Fibroblast of lung (primary cell): Measurements from ENCODE around the gene TMEM72. TPM values are rescaled to one million over a fixed set of nuclear protein-coding genes. Genes with fewer than 3 reads are reported as not detected.

ENCODE experiments used
- DNase-seq, 2 donors: peaks; one replicate each; pipeline versions ENCODE4 v3.0.0 to v3.0.0-alpha.2; 2010; ENCODE audit warnings: low read depth in 2 of 2
- H2AFZ ChIP-seq: 2 replicates; pipeline ENCODE4 v1.5.1; 2012; ENCODE audit warnings: low read length, control low read depth, inconsistent platforms
- H3K27ac ChIP-seq: 2 replicates; pipeline ENCODE4 v1.5.1; 2011; ENCODE audit warnings: low read length, control low read depth; ENCODE audit not compliant: insufficient read depth
- H3K27me3 ChIP-seq: 2 replicates; pipeline ENCODE4 v1.5.1; 2011; ENCODE audit warnings: mild to moderate bottlenecking, low read length; ENCODE audit not compliant: control insufficient read depth, insufficient read depth
- H3K36me3 ChIP-seq: 2 replicates; pipeline ENCODE4 v1.5.1; 2011; ENCODE audit warnings: low read length; ENCODE audit not compliant: control insufficient read depth, insufficient read depth
- H3K4me1 ChIP-seq: 2 replicates; pipeline ENCODE4 v1.5.1; 2011; ENCODE audit warnings: low read length; ENCODE audit not compliant: control insufficient read depth, insufficient read depth; ENCODE audit errors: extremely low read depth
- H3K4me2 ChIP-seq: 2 replicates; pipeline ENCODE4 v1.5.1; 2011; ENCODE audit warnings: low read length, control low read depth; ENCODE audit not compliant: insufficient read depth; ENCODE audit errors: extremely low read depth
- H3K4me3 ChIP-seq, 4 experiments: fragments of 200-600 bp in 1 of 4; sonication (generic) in 1 of 4; replicated peaks in 1 of 4; 2 replicates each; pipeline ENCODE4 v1.5.1; 2011 to 2016; ENCODE audit warnings: low read length in 4 of 4, low read depth in 3 of 4, mild to moderate bottlenecking in 3 of 4, control low read depth in 2 of 4, inconsistent platforms in 1 of 4, mixed read lengths in 1 of 4; ENCODE audit not compliant: insufficient read depth in 1 of 4; ENCODE audit errors: control extremely low read depth in 1 of 4
- H3K79me2 ChIP-seq: 2 replicates; pipeline ENCODE4 v1.5.1; 2012; ENCODE audit warnings: mild to moderate bottlenecking, low read length, inconsistent platforms; ENCODE audit not compliant: control insufficient read depth, insufficient read depth
- H3K9ac ChIP-seq: 2 replicates; pipeline ENCODE4 v1.5.1; 2011; ENCODE audit warnings: mild to moderate bottlenecking, low read length, control low read depth; ENCODE audit not compliant: insufficient read depth
- H3K9me3 ChIP-seq: 2 replicates; pipeline ENCODE4 v1.5.1; 2012; ENCODE audit warnings: low read depth, low read length; ENCODE audit not compliant: control insufficient read depth, insufficient read depth
- H4K20me1 ChIP-seq: 2 replicates; pipeline ENCODE4 v1.5.1; 2011; ENCODE audit warnings: low read length; ENCODE audit not compliant: control insufficient read depth, insufficient read depth; ENCODE audit errors: extremely low read depth
- EZH2 ChIP-seq: IDR thresholded peaks from 2 replicates; pipeline ENCODE4 v1.5.1; 2012; ENCODE audit warnings: low read length, control low read depth, mild to moderate bottlenecking; ENCODE audit errors: missing control alignments
- polyA plus RNA-seq, 2 donors: library from polyadenylated mRNA; depleted of rRNA in 1 of 2; stranded (reverse) in 1 of 2; unstranded in 1 of 2; fragments of >200 nt; gene quantifications; 2 replicates each; pipeline ENCODE4 v1.2.1, GENCODE V29; 2011 to 2012; ENCODE audit warnings: missing spikeins in 1 of 2
- total RNA-seq: library from RNA; depleted of rRNA; stranded (reverse); fragments of >200 nt; gene quantifications from 2 replicates; pipeline ENCODE4 v1.2.1, GENCODE V29; 2014
- TF ChIP-seq, protein P1 (sequence below), 2 donors: IDR thresholded peaks in 1 of 2; conservative IDR thresholded peaks in 1 of 2; 1 replicate in 1 of 2; 2 replicates in 1 of 2; pipeline ENCODE4 v1.5.1; 2011 to 2012; ENCODE audit warnings: low read length in 2 of 2, control low read depth in 1 of 2, inconsistent platforms in 1 of 2, low read depth in 1 of 2, mild to moderate bottlenecking in 1 of 2

Gene TMEM72
- total and polyA plus RNA-seq, 2 donors (not counting 1 experiment from before 2014, with no cell fraction given): not detected

GRCh38 chr10:44902941-44903545, 8.1 kb upstream of the TMEM72 start:
- no peaks in the 10 kb centered on the region for H3K79me2 ChIP-seq
- H3K4me1 ChIP-seq: no peaks in the 10 kb centered on the region
- H3K27ac ChIP-seq: no peak overlapping the region
- no peaks in the 10 kb centered on the region for H4K20me1 ChIP-seq
- H3K4me3 ChIP-seq: no peak overlapping the region
- H3K27me3 ChIP-seq: peaks cover 6% of the 10 kb centered on the region
- H2AFZ ChIP-seq: no peak overlapping the region
- TF ChIP-seq, protein P1, sequence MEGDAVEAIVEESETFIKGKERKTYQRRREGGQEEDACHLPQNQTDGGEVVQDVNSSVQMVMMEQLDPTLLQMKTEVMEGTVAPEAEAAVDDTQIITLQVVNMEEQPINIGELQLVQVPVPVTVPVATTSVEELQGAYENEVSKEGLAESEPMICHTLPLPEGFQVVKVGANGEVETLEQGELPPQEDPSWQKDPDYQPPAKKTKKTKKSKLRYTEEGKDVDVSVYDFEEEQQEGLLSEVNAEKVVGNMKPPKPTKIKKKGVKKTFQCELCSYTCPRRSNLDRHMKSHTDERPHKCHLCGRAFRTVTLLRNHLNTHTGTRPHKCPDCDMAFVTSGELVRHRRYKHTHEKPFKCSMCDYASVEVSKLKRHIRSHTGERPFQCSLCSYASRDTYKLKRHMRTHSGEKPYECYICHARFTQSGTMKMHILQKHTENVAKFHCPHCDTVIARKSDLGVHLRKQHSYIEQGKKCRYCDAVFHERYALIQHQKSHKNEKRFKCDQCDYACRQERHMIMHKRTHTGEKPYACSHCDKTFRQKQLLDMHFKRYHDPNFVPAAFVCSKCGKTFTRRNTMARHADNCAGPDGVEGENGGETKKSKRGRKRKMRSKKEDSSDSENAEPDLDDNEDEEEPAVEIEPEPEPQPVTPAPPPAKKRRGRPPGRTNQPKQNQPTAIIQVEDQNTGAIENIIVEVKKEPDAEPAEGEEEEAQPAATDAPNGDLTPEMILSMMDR (conservative IDR thresholded peaks at IDR 0.05 in 1 of 2, IDR thresholded peaks at IDR 0.05 in 1 of 2; ENCODE audit: low read depth in 1 of 2, low read length in 2 of 2): no peak
- no peak for TF ChIP-seq EZH2
- H3K9me3 ChIP-seq: no peaks in the 10 kb centered on the region
- no peak for DNase-seq
- no peak overlapping the region for H3K4me2 ChIP-seq
- no peaks in the 10 kb centered on the region for H3K36me3 ChIP-seq
- no peak overlapping the region for H3K9ac ChIP-seq

DNA sequence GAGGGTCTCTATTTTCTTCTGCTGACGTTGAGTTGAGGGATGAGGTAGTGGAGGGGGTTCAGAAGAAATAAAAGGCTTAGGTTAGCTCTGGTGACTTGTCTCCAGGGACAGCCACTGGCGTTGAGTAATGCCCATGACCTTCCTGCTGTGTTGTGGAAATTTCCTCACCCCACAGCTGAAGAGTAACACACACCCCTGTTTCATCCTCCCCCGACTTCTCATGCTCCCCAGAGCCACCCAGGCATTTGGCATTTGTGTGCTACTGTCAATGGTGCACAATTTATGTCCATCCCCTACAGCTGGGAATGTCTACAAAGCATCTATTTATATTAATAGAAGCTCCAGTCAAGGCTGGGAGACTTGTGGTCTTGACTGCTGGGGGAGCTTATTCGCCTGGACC, 4.7 kb upstream of the TMEM72 start:
- no peaks in the 10 kb centered on the region for H3K36me3 ChIP-seq
- H4K20me1 ChIP-seq: no peaks in the 10 kb centered on the region
- no peaks in the 10 kb centered on the region for H3K79me2 ChIP-seq
- no peak overlapping the region for H3K4me3 ChIP-seq
- no peak for DNase-seq
- TF ChIP-seq EZH2: no peak
- TF ChIP-seq, protein P1 (conservative IDR thresholded peaks at IDR 0.05 in 1 of 2, IDR thresholded peaks at IDR 0.05 in 1 of 2; ENCODE audit: low read depth in 1 of 2, low read length in 2 of 2): no peak
- H2AFZ ChIP-seq: no peak overlapping the region
- H3K27me3 ChIP-seq: peaks cover 21% of the 10 kb centered on the region
- no peak overlapping the region for H3K9ac ChIP-seq
- no peaks in the 10 kb centered on the region for H3K4me1 ChIP-seq
- no peak overlapping the region for H3K4me2 ChIP-seq
- H3K27ac ChIP-seq: no peak overlapping the region
- no peaks in the 10 kb centered on the region for H3K9me3 ChIP-seq

- DNase-seq: no peak
- Histone ChIP-seq H3K4me2 (no peak overlapping the region), H3K36me3 (no peaks in the 10 kb centered on the region), H2AFZ (no peak overlapping the region), H3K4me1 (no peaks in the 10 kb centered on the region), H3K9me3 (no peaks in the 10 kb centered on the region), H3K79me2 (no peaks in the 10 kb centered on the region), H4K20me1 (no peaks in the 10 kb centered on the region), H3K9ac (no peak overlapping the region), H3K27ac (no peak overlapping the region), H3K4me3 (no peak overlapping the region), H3K27me3 (peaks cover 23% of the 10 kb centered on the region)
- TF ChIP-seq, protein P1 (conservative IDR thresholded peaks at IDR 0.05 in 1 of 2, IDR thresholded peaks at IDR 0.05 in 1 of 2; ENCODE audit: low read depth in 1 of 2, low read length in 2 of 2): no peak
- TF ChIP-seq EZH2: no peak
Observed at GRCh38 chr10:44907556-44907955, 3.6 kb upstream of the TMEM72 start.
